HG03175 (cell line): ENCODE data around the gene TMEM51.

Source experiments
- ATAC-seq: cut with Tn5 transposase; IDR thresholded peaks from one replicate; pipeline ENCODE4 v1.9.1; 2021; ENCODE audit warnings: mild to moderate bottlenecking, moderate library complexity; ENCODE audit not compliant: unreplicated experiment

Gene TMEM51

GRCh38 chr1:15153184-15153841, at the start of gene TMEM51:
Gene TMEM51 (plus strand): TSS chr1:15153747. CDS start chr1:15215088, 61,341 bp downstream.
- ATAC-seq, result no peak

GRCh38 chr1:15103906-15104305, 49.6 kb upstream of the TMEM51 start:
- no peak for ATAC-seq

DNA sequence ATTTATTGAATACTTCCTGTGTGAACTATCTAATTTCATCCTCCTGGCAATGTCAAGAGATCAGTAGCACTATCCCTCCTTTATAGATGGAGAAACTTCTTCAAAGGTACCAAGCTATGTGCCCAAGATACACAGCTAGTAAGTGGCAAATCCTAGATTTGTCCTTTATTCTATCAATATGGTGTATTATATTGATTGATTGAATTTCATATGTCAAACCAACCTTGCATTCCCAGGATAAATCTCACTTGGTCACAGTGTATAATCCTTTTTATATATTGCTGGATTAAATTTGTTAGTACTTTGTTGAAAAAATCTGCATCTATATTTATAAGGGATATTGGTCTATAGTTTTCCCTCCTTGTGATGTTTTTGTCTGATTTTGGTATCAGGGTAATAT, 48.8 kb upstream of the TMEM51 start:
- ATAC-seq, result no peak

- no peak for ATAC-seq
Observed at GRCh38 chr1:15106608-15107007, 46.9 kb upstream of the TMEM51 start.

GRCh38 chr1:15107058-15107687, 46.4 kb upstream of the TMEM51 start:
- ATAC-seq, result no peak

DNA sequence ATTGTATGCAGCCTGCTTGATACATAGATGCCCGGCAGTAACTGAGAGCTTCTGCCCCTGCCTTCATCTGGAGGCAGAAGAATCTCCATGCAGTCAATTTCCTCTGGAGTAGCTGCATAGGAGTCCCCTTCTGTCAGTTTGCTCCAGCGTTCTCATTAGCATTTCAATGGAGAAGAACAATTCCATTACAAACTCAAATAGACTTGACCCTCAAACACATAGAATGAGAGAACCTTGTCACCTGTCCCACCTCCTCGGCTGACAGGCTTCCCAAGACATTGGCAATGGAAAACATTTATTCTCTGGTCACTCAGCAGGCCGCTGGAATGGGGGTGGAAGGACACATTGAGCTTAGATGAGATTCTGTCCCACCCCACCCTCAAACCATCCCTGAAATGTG, 45.6 kb upstream of the TMEM51 start:
- no peak for ATAC-seq

GRCh38 chr1:15110128-15110866, 43.2 kb upstream of the TMEM51 start:
- no peak for ATAC-seq

- no peak for ATAC-seq
Observed at GRCh38 chr1:15110867-15111230, 42.7 kb upstream of the TMEM51 start.

GRCh38 chr1:15113146-15113545, 40.4 kb upstream of the TMEM51 start:
- ATAC-seq, result no peak

DNA sequence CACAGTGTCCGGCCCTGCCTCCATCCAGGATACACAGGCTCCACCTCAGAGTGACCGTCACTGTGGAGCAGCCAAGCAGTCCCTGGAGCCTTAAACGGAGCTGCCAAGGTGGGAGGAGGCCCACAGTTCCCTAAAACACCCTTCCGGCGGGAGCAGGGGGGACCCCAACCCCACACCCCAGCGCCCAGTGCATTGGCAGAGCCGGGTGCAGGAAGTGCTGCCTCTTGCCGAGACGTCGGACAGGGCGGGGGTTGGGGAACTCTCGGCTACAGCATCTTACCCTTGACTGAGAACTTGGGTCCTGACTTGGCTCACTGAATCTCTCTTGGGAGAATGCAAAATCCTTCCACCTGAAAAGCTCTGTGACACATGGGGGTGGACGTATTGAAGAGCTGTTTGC, 38.7 kb upstream of the TMEM51 start:
- no peak for ATAC-seq

DNA sequence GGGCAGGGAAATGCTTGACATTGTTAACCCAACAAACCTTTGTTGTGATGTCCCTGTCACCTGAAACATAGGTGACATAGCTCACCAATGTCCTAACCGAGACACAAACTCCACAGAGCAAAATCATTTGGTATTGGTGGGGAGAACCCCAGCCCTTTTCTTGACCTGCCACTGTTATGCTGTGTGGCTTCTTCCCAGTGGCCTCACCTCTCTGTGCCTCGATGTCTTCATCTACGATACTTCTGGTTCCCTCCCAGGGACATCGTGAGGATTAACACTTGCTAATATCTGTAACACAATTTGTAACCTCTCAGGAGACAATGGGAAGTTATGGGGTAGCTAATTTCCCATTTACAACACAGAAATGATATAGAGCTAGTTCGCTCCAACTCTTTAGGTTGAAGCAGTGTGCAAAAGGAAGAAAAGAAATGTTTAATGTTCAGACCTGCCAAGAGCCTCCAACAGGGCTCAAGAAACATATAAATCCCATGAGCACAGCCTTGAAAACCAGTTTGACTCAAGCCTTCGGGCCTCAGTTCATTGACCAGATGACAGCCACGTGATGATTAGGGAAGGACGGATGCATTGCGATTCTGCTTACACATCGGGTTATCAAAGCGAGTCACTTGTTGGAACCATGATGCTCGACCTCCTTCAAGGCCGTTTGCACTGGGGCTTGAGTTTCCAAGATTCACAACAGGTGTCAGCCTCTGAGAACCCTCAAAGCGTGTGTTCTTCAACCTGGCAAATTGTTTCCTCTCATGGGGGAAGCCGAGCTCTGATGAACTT, 37.8 kb upstream of the TMEM51 start:
- no peak for ATAC-seq

DNA sequence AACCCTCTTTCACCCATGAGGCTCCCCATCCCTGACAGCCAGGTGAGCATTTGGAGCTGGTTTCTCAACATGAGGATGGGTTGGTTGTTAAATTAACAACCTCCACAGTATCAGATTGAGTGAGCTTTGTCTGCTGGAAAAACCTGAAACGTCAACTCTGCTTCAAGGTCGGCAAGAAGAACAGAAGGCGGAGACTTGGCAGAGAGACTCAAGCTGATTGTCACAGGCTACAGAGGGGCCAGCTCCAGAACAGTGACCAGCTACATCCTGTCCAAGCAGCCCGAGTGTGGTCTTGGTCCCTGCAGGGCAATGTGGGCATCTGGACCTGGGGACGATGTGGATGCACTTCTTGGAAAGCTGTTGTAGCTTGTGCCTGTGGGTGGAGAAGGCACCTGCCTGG, 36.6 kb upstream of the TMEM51 start:
- ATAC-seq, result no peak

- ATAC-seq, result no peak
Observed at GRCh38 chr1:15117671-15118325, 35.7 kb upstream of the TMEM51 start.

DNA sequence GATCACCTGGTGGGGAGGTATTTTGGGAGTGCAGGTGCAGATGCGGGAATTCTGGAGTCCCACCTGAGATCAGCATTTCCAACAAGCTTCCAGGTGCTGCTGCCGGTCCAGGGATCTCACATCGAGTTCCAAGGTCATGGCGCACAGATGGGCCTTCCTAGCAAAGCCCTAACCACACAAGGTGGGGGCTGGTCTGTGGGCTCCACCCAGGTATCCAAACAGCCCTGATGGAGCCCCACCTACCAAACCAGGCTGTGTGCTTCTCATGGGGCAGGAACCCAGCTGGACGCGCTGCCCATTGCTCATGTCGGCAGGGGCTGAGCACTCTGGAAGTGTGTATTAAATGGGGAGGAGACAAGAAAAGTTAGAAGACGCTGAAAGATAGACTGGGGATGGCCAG, 35.0 kb upstream of the TMEM51 start:
- ATAC-seq, result no peak

DNA sequence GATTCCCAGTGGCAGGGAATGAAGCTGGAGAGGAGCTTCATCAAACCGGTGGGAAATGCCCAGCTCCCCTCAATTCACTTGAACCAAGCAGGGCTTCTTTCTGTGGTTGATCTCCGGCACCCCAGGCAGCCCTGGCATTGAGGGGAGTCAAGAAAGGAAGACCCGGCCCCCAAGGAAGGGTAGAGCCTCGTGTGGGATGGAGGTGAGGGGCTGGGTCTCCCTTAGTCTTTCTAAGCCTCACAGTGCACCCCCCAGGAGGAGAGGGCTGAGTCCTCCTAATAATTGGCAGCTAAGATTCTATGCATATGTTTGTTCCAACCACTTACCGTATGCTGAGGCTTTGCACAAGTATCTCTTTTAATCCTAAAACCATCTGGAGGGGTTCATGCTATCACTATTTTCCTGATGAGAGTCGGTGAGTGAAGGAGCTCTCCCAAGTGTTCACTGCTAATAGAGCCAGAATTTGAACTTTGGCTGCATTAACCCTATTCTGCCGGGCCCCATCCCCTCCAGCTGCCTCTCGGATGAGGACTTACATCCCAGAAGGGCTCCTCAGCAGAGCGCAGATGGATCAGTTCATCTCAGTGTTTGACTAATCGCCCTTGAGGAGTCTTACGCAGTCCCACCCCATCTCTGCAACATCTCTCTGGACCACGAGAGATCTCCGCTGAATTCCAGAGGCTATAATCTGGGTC, 33.1 kb upstream of the TMEM51 start:
- ATAC-seq, result no peak

GRCh38 chr1:15122331-15122730, 31.2 kb upstream of the TMEM51 start:
- no peak for ATAC-seq

DNA sequence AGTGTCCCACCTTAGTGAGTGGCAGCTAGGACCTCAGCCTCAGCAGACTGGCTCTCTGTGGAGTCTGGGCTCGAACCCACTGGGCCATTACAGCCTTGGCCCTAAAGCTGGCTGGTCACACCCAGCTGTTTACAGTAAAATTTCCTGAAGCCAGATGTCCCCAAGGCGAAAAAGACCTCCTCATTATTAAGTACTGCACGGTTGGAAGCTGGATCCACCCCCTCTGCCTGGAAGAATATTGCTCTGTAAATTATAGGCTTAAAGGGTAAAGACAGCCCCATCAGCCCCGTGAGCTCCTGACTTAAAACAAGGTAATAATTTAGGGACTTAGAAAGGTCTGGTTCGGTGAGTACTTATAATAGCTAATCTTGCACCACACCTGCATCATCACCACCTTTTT, 30.3 kb upstream of the TMEM51 start:
- ATAC-seq, result no peak

GRCh38 chr1:15123925-15124324, 29.6 kb upstream of the TMEM51 start:
- no peak for ATAC-seq

GRCh38 chr1:15124362-15125100, 29.0 kb upstream of the TMEM51 start:
- ATAC-seq, result no peak
